AG04449 (cell line): Measurements from ENCODE around the gene FGD5.

Experiments
- CTCF ChIA-PET: fragments of 350-600 bp; formaldehyde crosslinking; extraction: SDS; loops from one replicate; lab custom pipeline; 2021; ENCODE audit warnings: antibody characterized with exemption; lab: Yijun Ruan, JAX
- POLR2A ChIA-PET: fragments of 400-600, 350-600 bp; formaldehyde crosslinking; extraction: SDS; loops from one replicate; lab custom pipeline; 2020; ENCODE audit warnings: antibody characterized with exemption, inconsistent platforms; lab: Yijun Ruan, JAX
- DNase-seq: peaks from one replicate; pipeline ENCODE4 v3.0.0-alpha.2; 2010; ENCODE audit warnings: low read depth, low spot score
- H3K4me3 ChIP-seq: 2 replicates; pipeline ENCODE4 v1.5.1; 2011; ENCODE audit warnings: low read depth, mild to moderate bottlenecking, control low read depth, low read length
- TF ChIP-seq, protein P1 (sequence below): IDR thresholded peaks from one replicate; pipeline ENCODE4 v1.5.1; 2011; ENCODE audit warnings: mild to moderate bottlenecking, moderate library complexity, low read length, control low read depth, inconsistent platforms; ENCODE audit not compliant: insufficient read depth; ENCODE audit errors: missing control alignments

The FGD5 gene

GRCh38 chr3:14935592-14936345 lies 117.0 kb downstream of the FGD5 start:
- no peak overlapping the region for H3K4me3 ChIP-seq
- TF ChIP-seq, protein P1, sequence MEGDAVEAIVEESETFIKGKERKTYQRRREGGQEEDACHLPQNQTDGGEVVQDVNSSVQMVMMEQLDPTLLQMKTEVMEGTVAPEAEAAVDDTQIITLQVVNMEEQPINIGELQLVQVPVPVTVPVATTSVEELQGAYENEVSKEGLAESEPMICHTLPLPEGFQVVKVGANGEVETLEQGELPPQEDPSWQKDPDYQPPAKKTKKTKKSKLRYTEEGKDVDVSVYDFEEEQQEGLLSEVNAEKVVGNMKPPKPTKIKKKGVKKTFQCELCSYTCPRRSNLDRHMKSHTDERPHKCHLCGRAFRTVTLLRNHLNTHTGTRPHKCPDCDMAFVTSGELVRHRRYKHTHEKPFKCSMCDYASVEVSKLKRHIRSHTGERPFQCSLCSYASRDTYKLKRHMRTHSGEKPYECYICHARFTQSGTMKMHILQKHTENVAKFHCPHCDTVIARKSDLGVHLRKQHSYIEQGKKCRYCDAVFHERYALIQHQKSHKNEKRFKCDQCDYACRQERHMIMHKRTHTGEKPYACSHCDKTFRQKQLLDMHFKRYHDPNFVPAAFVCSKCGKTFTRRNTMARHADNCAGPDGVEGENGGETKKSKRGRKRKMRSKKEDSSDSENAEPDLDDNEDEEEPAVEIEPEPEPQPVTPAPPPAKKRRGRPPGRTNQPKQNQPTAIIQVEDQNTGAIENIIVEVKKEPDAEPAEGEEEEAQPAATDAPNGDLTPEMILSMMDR, result no peak
- CTCF ChIA-PET, result interaction anchor here (2.0 to 2.6 kb wide), 2 partner anchors 9 to 14 kb away, joined by 7 to 16 read pairs; no protein-coding TSS in a partner anchor
- POLR2A ChIA-PET, result no interaction called here
- DNase-seq, result no peak

DNA sequence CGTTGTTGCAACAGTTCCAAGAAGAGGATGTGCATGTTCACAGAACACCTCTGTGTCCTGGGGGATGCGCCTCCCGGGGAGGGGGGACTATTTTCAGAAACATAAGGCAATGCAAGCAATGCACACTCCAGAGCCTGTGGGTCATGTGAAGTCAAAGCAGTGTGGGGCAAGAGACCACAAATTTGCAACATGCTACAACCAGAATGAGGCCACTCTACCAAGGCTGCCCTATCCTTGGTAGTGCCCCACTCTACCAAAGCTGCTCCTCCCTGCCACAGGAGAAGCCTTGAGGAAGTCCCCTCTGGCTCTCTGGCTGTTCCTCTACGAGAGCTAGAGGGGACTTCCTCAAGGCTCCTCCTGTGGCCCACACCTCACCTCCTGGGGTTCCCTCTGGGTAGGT lies 120.2 kb downstream of the FGD5 start:
- POLR2A ChIA-PET, result no interaction called here
- no peak overlapping the region for H3K4me3 ChIP-seq
- no peak for DNase-seq
- TF ChIP-seq, protein P1, result no peak
- CTCF ChIA-PET, result interaction anchor here (2.7 kb wide), 1 partner anchor 14 kb away, joined by 24 read pairs; no protein-coding TSS in a partner anchor

- ChIA-PET CTCF (interaction anchor here (0.6 to 3.3 kb wide), 3 partner anchors 9 to 19 kb away, joined by 3 to 29 read pairs (median 3); no protein-coding TSS in a partner anchor), POLR2A (no interaction called here)
- TF ChIP-seq, protein P1, result no peak
- DNase-seq, result no peak
- no peak overlapping the region for H3K4me3 ChIP-seq
Observed at GRCh38 chr3:14941871-14942270, 123.1 kb downstream of the FGD5 start.

DNA sequence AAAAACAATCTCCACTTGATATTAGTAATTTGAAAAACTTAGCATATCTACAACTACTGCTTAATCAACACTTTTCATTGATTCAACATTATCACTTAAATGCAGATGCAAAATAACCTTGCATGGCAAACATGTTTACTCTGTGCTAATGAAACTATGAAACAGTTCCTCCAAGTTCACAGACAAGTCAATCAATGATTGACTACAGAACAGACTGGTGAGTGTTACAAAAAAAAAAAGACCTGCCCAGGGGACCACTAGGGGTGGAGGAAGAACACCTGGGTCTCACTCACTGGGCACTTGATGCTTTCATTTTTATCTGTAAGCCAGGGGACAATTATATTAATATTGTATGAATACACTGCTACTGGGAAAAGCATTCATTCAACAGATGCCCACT lies 124.3 kb downstream of the FGD5 start:
- H3K4me3 ChIP-seq, result no peak overlapping the region
- DNase-seq, result no peak
- POLR2A ChIA-PET, result no interaction called here
- TF ChIP-seq, protein P1, result no peak
- CTCF ChIA-PET, result interaction anchor here (0.9 to 3.3 kb wide), 4 partner anchors 10 to 23 kb away, joined by 3 to 29 read pairs (median 4); no protein-coding TSS in a partner anchor

DNA sequence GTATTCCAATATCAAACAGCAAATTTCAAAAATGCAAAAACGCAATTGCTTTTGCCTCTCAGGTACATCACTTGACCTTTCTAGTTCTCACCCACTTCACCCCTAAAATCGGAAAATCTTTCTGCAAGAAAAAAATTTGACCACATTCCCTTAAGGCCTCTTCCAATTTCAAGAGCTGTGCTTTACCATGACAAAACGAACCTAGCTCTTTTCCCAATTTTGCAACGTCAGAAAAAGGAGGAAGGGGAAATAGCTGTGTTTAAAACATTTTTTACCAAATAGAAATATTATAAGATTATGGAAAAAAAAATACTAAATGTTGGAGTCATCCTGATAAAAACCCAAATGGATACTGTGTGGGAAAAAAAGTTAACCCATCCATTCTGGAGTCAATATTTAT lies 127.5 kb downstream of the FGD5 start:
- DNase-seq, result no peak
- ChIA-PET POLR2A (interaction anchor here (0.9 to 1.2 kb wide), 2 partner anchors 11 to 768 kb away, joined by 4 read pairs; partner anchors contain the start of genes LSM3 and XPC), CTCF (interaction anchor here (0.9 to 1.2 kb wide), 4 partner anchors 13 to 368 kb away, joined by 3 to 5 read pairs (median 3); no protein-coding TSS in a partner anchor)
- H3K4me3 ChIP-seq, result peak overlapping the region; percentile 90
- TF ChIP-seq, protein P1, result no peak

- H3K4me3 ChIP-seq, result peak overlapping the region; percentile 90
- POLR2A ChIA-PET, result interaction anchor here (0.9 to 1.2 kb wide), 4 partner anchors 11 to 768 kb away, joined by 3 to 5 read pairs (median 4); partner anchors contain the start of genes LSM3 and XPC
- TF ChIP-seq, protein P1, result no peak
- CTCF ChIA-PET, result interaction anchor here (0.7 to 1.2 kb wide), 7 partner anchors 13 to 368 kb away, joined by 3 to 7 read pairs (median 3); no protein-coding TSS in a partner anchor
- DNase-seq, result no peak
Observed at GRCh38 chr3:14946739-14947099, 128.0 kb downstream of the FGD5 start.
